HCT116 (cell line): Measurements from ENCODE around the gene LIMS2. TPM values are rescaled to one million over a fixed set of nuclear protein-coding genes. Genes with fewer than 3 reads are reported as not detected.

Source experiments
- ATAC-seq: fragments of 200-7000 bp; cut with Tn5 transposase; 2 replicates; pipeline ENCODE4 v1.9.1; 2020; ENCODE audit warnings: mild to moderate bottlenecking, moderate library complexity
- BruUV-seq: library from RNA; stranded (reverse); fragments of 400-500 nt; replicated peaks from 2 replicates; lab custom pipeline; 2021; lab: Mats Ljungman, UMichigan
- CTCF ChIA-PET: fragments of 300-600 bp; sonication (Branson Sonifier 250); formaldehyde crosslinking; loops from one replicate; lab custom pipeline; 2021; ENCODE audit warnings: antibody characterized with exemption; lab: Charles Lee
- POLR2A ChIA-PET: fragments of 300-600, 350-600 bp; sonication (Branson Sonifier 250); formaldehyde crosslinking; loops from one replicate; lab custom pipeline; 2021; ENCODE audit warnings: antibody characterized with exemption; lab: Charles Lee
- RAD21 ChIA-PET, 2 experiments: fragments of 300-600 bp; sonication (Branson Sonifier 250); formaldehyde crosslinking; loops; one replicate each; lab custom pipeline; 2023; ENCODE audit warnings: low total read pairs in 2 of 2; ENCODE audit not compliant: uncharacterized antibody in 2 of 2, unreplicated experiment in 2 of 2, low non-redundant PET in 1 of 2; lab: Charles Lee
- DNase-seq: peaks from one replicate; pipeline ENCODE4 v3.0.0-alpha.2; 2010; ENCODE audit warnings: low read depth, low spot score
- H2AFZ ChIP-seq: fragments of 200-600 bp; shearing (Covaris generic), sonication (generic); 2 replicates; pipeline ENCODE4 v1.6.1; 2017; ENCODE audit warnings: low read depth, mixed run types, mixed read lengths, antibody characterized with exemption, low read length; ENCODE audit not compliant: poor library complexity, severe bottlenecking
- H3K27ac ChIP-seq: 2 replicates; pipeline ENCODE4 v1.5.1; 2012; ENCODE audit warnings: low read depth, low read length
- H3K27me3 ChIP-seq: fragments of 200-600 bp; sonication (generic); 2 replicates; pipeline ENCODE4 v1.6.1; 2016; ENCODE audit warnings: mixed run types, low read length, mixed read lengths; ENCODE audit not compliant: insufficient read depth
- H3K36me3 ChIP-seq, 2 experiments: fragments of 200-500 bp in 1 of 2; fragments of 200-600 bp in 1 of 2; sonication (Bioruptor generic) in 1 of 2; sonication (generic) in 1 of 2; 2 replicates each; pipeline versions ENCODE4 v1.5.1 to v1.6.1; 2014 to 2016; ENCODE audit warnings: low read length in 2 of 2, inconsistent platforms in 1 of 2, mixed read lengths in 1 of 2, mixed run types in 1 of 2; ENCODE audit not compliant: insufficient read depth in 2 of 2, control insufficient read depth in 1 of 2
- H3K4me1 ChIP-seq, 2 experiments: fragments of 200-600 bp in 1 of 2; sonication (generic) in 1 of 2; 2 replicates each; pipeline versions ENCODE4 v1.5.1 to v1.6.1; 2012 to 2017; ENCODE audit warnings: low read length in 2 of 2, inconsistent platforms in 1 of 2, mild to moderate bottlenecking in 1 of 2, mixed read lengths in 1 of 2, mixed run types in 1 of 2, moderate library complexity in 1 of 2; ENCODE audit not compliant: insufficient read depth in 2 of 2, control insufficient read depth in 1 of 2
- H3K4me2 ChIP-seq: fragments of 200-600 bp; sonication (generic); 2 replicates; pipeline ENCODE4 v1.6.1; 2017; ENCODE audit warnings: mixed run types, low read length, mixed read lengths
- H3K4me3 ChIP-seq, 2 experiments: fragments of 200-600 bp in 1 of 2; sonication (generic) in 1 of 2; replicated peaks in 1 of 2; 2 replicates each; pipeline ENCODE4 v1.5.1; 2011 to 2016; ENCODE audit warnings: low read length in 2 of 2, control low read depth in 1 of 2, low read depth in 1 of 2, mild to moderate bottlenecking in 1 of 2, mixed read lengths in 1 of 2, mixed run types in 1 of 2
- H3K79me2 ChIP-seq: fragments of 200-600 bp; sonication (generic); 2 replicates; pipeline ENCODE4 v1.6.1; 2017; ENCODE audit warnings: mild to moderate bottlenecking, mixed run types, low read length, moderate library complexity, mixed read lengths; ENCODE audit not compliant: insufficient read depth
- H3K9ac ChIP-seq: fragments of 200-600 bp; sonication (generic); 2 replicates; pipeline ENCODE4 v1.6.1; 2016; ENCODE audit warnings: low read length, mixed read lengths
- H3K9me2 ChIP-seq: fragments of 200-600 bp; sonication (generic), shearing (Covaris generic); 2 replicates; pipeline ENCODE4 v1.6.1; 2017; ENCODE audit warnings: mixed run types, mild to moderate bottlenecking, moderate library complexity; ENCODE audit not compliant: insufficient read depth
- H3K9me3 ChIP-seq, 2 experiments: fragments of 200-500 bp in 1 of 2; fragments of 200-600 bp in 1 of 2; sonication (Bioruptor generic) in 1 of 2; sonication (generic) in 1 of 2; 2 replicates each; pipeline ENCODE4 v1.6.1; 2014 to 2017; ENCODE audit warnings: low read length in 2 of 2, mixed read lengths in 2 of 2, inconsistent platforms in 1 of 2, low read depth in 1 of 2, mild to moderate bottlenecking in 1 of 2, mixed run types in 1 of 2, moderate library complexity in 1 of 2; ENCODE audit not compliant: control insufficient read depth in 1 of 2, insufficient read depth in 1 of 2
- H4K20me1 ChIP-seq: fragments of 200-600 bp; sonication (generic), shearing (Covaris generic); 2 replicates; pipeline ENCODE4 v1.6.1; 2017; ENCODE audit warnings: mixed run types, mild to moderate bottlenecking, moderate library complexity; ENCODE audit not compliant: insufficient read depth
- EGR1 ChIP-seq: IDR thresholded peaks from 2 replicates; pipeline ENCODE4 v1.6.1; 2012; ENCODE audit warnings: low read depth
- ELF1 ChIP-seq: IDR thresholded peaks from 2 replicates; pipeline ENCODE4 v1.6.1; 2012; ENCODE audit warnings: low read depth, borderline replicate concordance
- POLR2AphosphoS5 ChIP-seq: IDR thresholded peaks from 2 replicates; pipeline ENCODE4 v1.6.1; 2011; ENCODE audit warnings: mild to moderate bottlenecking, low read depth, low read length, moderate library complexity
- SIN3A ChIP-seq: IDR thresholded peaks from 2 replicates; pipeline ENCODE4 v1.6.1; 2012; ENCODE audit warnings: low read depth
- SP1 ChIP-seq: IDR thresholded peaks from 2 replicates; pipeline ENCODE4 v1.6.1; 2012; ENCODE audit warnings: low read depth
- ZFX ChIP-seq: fragments of 450-650 bp; IDR thresholded peaks from 2 replicates; pipeline ENCODE4 v1.6.1; 2017
- intact Hi-C: fragments of 100-400 bp; cut with micrococcal nuclease; formaldehyde crosslinking; loops from 2 replicates; pipeline ENCODE4 v1.10.0; 2022
- total RNA-seq: library from RNA; stranded (reverse); gene quantifications from one replicate; pipeline ENCODE4 v1.2.1, GENCODE V29; 2021; ENCODE audit not compliant: unreplicated experiment
- TF ChIP-seq, protein P1 (sequence below): IDR thresholded peaks from 2 replicates; pipeline ENCODE4 v1.6.1; 2012
- TF ChIP-seq, protein P2 (sequence below): IDR thresholded peaks from 2 replicates; pipeline ENCODE4 v1.6.1; 2012
- TF ChIP-seq, protein P3 (sequence below): IDR thresholded peaks from 2 replicates; pipeline ENCODE4 v1.6.1; 2012; ENCODE audit warnings: low read depth

LIMS2 gene
- total RNA-seq, 1 experiment from 2014 or later = 3.7 TPM

DNA sequence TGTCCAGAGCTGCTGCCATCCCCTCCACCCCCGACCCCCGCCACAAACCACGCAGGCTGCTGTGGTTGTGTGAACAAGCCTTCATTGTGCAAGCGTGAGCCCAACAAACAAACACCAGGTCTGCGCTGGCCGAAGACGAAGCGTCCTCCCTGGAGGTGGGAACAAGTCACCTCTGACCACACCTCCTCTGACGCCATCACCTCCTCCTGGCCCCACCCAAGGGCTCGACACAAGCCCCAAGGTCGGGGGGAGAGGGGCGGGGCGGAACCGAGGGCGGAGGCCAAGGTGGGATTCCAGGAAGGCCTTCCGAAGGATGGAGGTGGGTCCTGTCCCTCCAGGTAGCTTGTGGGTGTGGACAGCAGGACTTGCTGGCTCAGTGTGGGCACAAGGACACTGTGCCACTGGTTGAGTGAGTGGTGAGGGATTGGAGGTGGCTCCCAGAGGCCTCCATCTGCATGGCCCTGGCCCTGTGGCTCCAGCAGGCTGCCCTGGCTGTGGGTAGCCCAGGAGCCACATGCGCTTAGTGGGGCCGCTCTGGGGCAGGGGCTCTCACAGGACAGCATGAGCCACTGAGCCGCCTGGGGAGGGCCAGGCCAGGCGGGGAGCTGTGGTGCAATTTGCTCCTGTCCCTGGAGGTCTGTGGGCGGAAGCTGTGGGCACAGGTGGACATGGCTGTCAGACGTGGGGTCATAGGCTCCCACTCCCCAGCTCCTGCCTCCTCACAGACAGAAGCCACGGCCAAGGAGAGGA lies 36.8 kb downstream of the LIMS2 start (continued):
- TF ChIP-seq, protein P1, sequence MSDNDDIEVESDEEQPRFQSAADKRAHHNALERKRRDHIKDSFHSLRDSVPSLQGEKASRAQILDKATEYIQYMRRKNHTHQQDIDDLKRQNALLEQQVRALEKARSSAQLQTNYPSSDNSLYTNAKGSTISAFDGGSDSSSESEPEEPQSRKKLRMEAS = no peak
- no peak for TF ChIP-seq SIN3A

DNA sequence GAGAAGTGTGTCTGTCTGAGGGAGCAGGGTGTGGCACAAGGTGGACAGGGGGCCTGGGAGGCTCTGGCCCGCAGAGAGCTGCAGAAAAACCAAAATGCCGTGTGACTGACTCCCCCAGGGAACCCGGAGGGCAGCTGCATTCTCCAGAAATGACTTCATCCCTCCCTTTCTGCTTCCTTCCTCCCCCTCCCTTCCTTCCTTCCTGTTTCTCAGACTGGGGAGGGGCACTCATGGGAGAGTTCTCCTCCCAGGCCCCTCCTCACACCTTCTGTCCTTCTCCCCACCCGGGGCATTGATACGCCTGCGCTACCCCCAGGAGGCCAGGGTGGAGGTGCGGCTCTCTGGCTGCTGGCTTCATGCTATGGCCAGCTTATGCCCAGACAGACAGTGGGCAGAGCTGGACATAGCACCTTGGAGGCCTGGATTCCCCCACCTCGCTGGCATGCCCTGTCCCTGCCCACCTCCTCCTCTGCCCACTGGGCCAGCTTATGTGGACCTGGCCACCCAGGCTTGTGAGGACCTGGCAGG lies 37.5 kb downstream of the LIMS2 start:
- intact Hi-C loops = no loop called here
- Histone ChIP-seq H2AFZ (peak overlapping the region; percentile 41), H3K4me2 (peak overlapping the region; percentile 62), H3K9ac (peak overlapping the region; percentile 15; the same call in 1 of the 2 replicates), H3K79me2 (no peaks in the 10 kb centered on the region), H4K20me1 (no peaks in the 10 kb centered on the region), H3K36me3 (no peaks in the 10 kb centered on the region), H3K27me3 (no peaks in the 10 kb centered on the region), H3K9me3 (no peaks in the 10 kb centered on the region), H3K9me2 (no peaks in the 10 kb centered on the region), H3K4me1 (peaks cover 8 to 19% of the 10 kb centered on the region in 2 experiments), H3K4me3 (peak overlapping the region in 1 of 2 experiments; percentile 6; a peak in 1 of 4 replicates), H3K27ac (no peak overlapping the region; the same call in 1 of the 2 replicates)
- ChIA-PET RAD21 (interaction anchor here in 1 of 2 experiments (0.7 to 0.9 kb wide), 2 partner anchors 11 to 47 kb away, joined by 3 to 4 read pairs; no protein-coding TSS in a partner anchor), POLR2A (no interaction called here), CTCF (interaction anchor here (1.0 to 1.2 kb wide), 2 partner anchors 12 to 46 kb away, joined by 5 to 6 read pairs; no protein-coding TSS in a partner anchor)
- DNase-seq (peak; percentile 13), ATAC-seq (peak; percentile 51)
- TF ChIP-seq, protein P2, sequence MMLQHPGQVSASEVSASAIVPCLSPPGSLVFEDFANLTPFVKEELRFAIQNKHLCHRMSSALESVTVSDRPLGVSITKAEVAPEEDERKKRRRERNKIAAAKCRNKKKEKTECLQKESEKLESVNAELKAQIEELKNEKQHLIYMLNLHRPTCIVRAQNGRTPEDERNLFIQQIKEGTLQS = no peak
- TF ChIP-seq EGR1 (no peak), SP1 (no peak), POLR2AphosphoS5 (peak; percentile 49), ZFX (no peak), ELF1 (no peak)
- TF ChIP-seq, protein P3, sequence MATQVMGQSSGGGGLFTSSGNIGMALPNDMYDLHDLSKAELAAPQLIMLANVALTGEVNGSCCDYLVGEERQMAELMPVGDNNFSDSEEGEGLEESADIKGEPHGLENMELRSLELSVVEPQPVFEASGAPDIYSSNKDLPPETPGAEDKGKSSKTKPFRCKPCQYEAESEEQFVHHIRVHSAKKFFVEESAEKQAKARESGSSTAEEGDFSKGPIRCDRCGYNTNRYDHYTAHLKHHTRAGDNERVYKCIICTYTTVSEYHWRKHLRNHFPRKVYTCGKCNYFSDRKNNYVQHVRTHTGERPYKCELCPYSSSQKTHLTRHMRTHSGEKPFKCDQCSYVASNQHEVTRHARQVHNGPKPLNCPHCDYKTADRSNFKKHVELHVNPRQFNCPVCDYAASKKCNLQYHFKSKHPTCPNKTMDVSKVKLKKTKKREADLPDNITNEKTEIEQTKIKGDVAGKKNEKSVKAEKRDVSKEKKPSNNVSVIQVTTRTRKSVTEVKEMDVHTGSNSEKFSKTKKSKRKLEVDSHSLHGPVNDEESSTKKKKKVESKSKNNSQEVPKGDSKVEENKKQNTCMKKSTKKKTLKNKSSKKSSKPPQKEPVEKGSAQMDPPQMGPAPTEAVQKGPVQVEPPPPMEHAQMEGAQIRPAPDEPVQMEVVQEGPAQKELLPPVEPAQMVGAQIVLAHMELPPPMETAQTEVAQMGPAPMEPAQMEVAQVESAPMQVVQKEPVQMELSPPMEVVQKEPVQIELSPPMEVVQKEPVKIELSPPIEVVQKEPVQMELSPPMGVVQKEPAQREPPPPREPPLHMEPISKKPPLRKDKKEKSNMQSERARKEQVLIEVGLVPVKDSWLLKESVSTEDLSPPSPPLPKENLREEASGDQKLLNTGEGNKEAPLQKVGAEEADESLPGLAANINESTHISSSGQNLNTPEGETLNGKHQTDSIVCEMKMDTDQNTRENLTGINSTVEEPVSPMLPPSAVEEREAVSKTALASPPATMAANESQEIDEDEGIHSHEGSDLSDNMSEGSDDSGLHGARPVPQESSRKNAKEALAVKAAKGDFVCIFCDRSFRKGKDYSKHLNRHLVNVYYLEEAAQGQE = no peak
- no TSS peak for BruUV-seq
